NCI-H2029 (cell line): ENCODE results near the gene KIF5B.

ENCODE experiments used
- DNase-seq: peaks from one replicate; lab custom pipeline; 2025; lab: John Stamatoyannopoulos, UW

KIF5B gene

GRCh38 chr10:31961277-31962074 lies 94.7 kb downstream of the KIF5B start:
- peak; percentile 63 for DNase-seq

- no peak for DNase-seq
Observed at GRCh38 chr10:31959461-31960173, 96.6 kb downstream of the KIF5B start.
